ENCODE results near the gene U2AF1L4.

DNA sequence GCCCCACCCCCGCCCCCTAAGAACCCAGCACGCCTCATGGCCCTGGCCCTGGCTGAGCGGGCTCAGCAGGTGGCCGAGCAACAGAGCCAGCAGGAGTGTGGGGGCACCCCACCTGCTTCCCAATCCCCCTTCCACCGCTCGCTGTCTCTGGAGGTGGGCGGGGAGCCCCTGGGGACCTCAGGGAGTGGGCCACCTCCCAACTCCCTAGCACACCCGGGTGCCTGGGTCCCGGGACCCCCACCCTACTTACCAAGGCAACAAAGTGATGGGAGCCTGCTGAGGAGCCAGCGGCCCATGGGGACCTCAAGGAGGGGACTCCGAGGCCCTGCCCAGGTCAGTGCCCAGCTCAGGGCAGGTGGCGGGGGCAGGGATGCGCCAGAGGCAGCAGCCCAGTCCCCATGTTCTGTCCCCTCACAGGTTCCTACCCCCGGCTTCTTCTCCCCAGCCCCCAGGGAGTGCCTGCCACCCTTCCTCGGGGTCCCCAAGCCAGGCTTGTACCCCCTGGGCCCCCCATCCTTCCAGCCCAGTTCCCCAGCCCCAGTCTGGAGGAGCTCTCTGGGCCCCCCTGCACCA is 42.1 kb upstream of the U2AF1L4 start:
- TF ChIP-seq, protein P1, sequence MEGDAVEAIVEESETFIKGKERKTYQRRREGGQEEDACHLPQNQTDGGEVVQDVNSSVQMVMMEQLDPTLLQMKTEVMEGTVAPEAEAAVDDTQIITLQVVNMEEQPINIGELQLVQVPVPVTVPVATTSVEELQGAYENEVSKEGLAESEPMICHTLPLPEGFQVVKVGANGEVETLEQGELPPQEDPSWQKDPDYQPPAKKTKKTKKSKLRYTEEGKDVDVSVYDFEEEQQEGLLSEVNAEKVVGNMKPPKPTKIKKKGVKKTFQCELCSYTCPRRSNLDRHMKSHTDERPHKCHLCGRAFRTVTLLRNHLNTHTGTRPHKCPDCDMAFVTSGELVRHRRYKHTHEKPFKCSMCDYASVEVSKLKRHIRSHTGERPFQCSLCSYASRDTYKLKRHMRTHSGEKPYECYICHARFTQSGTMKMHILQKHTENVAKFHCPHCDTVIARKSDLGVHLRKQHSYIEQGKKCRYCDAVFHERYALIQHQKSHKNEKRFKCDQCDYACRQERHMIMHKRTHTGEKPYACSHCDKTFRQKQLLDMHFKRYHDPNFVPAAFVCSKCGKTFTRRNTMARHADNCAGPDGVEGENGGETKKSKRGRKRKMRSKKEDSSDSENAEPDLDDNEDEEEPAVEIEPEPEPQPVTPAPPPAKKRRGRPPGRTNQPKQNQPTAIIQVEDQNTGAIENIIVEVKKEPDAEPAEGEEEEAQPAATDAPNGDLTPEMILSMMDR (IDR thresholded peaks at IDR 0.05; ENCODE audit: poor library complexity, severe bottlenecking) = no peak
- TF ChIP-seq, protein P2, sequence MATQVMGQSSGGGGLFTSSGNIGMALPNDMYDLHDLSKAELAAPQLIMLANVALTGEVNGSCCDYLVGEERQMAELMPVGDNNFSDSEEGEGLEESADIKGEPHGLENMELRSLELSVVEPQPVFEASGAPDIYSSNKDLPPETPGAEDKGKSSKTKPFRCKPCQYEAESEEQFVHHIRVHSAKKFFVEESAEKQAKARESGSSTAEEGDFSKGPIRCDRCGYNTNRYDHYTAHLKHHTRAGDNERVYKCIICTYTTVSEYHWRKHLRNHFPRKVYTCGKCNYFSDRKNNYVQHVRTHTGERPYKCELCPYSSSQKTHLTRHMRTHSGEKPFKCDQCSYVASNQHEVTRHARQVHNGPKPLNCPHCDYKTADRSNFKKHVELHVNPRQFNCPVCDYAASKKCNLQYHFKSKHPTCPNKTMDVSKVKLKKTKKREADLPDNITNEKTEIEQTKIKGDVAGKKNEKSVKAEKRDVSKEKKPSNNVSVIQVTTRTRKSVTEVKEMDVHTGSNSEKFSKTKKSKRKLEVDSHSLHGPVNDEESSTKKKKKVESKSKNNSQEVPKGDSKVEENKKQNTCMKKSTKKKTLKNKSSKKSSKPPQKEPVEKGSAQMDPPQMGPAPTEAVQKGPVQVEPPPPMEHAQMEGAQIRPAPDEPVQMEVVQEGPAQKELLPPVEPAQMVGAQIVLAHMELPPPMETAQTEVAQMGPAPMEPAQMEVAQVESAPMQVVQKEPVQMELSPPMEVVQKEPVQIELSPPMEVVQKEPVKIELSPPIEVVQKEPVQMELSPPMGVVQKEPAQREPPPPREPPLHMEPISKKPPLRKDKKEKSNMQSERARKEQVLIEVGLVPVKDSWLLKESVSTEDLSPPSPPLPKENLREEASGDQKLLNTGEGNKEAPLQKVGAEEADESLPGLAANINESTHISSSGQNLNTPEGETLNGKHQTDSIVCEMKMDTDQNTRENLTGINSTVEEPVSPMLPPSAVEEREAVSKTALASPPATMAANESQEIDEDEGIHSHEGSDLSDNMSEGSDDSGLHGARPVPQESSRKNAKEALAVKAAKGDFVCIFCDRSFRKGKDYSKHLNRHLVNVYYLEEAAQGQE (IDR thresholded peaks at IDR 0.05; ENCODE audit: borderline replicate concordance) = no peak
